ENCODE results near the gene CD226.

- TF ChIP-seq POLR2A (IDR thresholded peaks at IDR 0.05; ENCODE audit: low read depth, low read length) (no peak), POLR2AphosphoS5 (IDR thresholded peaks at IDR 0.05; ENCODE audit: low read depth, low read length) (no peak)
These were observed 20.4 kb upstream of the CD226 start for GRCh38 chr18:69968039-69968438.
